Fibroblast of peridontal ligament (primary cell): ENCODE results near the gene ANOS1.
"Not testable (repeated sequence)": the region's sequence is repeated elsewhere in the genome, so short reads cannot be mapped to it uniquely, and the experiment has no call there.

Source experiments
- DNase-seq: peaks from one replicate; pipeline ENCODE4 v3.0.0-alpha.2; 2010; ENCODE audit errors: extremely low read depth

Gene ANOS1

DNA sequence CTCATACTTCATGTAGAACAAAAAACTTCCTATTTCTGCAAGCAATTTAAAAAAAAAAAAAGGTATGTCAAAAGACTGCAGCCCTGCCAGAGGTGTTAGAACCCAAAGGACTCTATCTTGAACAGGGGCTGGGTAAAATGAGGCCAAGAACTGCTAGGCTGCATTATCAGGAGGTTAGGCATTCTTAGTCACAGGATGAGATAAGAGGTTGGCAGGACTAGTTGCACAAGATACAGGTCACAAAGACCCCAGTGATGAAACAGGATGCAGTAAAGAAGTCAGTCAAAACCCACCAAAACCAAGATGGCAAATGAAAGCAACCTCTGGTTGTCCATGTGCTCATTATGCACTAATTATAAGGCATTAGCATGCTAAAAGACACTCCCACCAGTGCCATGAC, 104.1 kb downstream of the ANOS1 start:
- DNase-seq: no peak

DNA sequence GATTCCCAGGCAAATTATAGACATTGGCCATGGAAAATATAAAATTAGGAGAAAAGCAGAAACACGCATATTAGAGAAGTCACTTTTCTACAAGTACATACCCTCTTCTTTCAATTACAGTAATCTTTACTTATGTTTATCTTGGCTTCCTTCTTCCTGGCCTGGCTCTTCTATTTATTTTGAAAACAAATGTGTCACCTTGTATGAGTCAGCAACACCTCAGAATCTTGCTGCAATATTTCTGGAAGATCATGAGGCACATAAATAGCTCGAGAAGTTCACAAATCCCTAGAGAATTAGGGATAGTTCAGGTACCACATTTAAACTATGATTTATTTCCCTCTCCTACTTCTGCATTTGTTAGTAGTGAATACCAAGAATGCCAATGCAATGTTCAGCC, 124.6 kb downstream of the ANOS1 start:
- no peak for DNase-seq

DNA sequence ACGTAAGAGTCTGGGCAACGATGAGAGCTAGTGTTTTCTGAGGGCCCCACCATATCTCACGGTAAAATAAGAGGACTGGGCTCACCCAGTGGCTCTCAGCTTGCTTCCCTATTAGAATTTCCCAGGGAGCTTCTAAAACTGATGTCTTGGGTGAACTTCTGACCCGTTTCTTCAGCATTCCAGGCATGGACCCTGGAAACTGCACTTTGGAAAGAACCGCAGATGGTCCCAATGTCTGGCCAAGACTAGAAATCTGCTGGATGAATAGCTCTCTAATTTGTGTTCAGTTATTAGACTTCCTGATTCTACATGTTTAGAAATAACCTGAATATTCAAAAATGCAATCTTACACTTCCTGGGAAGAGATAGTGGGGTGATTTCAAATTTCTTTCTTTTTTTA, 127.8 kb downstream of the ANOS1 start:
- DNase-seq: no peak

DNA sequence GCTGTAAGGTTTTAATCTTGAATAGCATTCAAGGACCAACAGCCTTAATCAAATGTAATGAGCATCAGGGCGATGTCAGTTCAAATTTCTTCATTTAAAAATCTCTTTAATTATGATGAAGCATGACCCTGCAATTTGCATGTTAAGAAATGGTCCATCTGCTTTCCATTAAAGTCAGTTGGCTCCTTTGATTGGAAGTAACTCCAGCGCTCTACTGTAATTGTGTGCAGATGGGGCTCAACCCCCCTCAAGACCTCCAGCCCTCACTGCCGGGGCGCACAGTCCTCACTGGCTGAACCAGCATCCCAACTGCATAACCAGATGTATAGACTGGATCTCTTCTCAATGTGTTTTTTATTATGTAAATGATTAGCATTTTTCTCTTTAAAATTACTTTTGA, 140.4 kb downstream of the ANOS1 start:
- no peak for DNase-seq

DNA sequence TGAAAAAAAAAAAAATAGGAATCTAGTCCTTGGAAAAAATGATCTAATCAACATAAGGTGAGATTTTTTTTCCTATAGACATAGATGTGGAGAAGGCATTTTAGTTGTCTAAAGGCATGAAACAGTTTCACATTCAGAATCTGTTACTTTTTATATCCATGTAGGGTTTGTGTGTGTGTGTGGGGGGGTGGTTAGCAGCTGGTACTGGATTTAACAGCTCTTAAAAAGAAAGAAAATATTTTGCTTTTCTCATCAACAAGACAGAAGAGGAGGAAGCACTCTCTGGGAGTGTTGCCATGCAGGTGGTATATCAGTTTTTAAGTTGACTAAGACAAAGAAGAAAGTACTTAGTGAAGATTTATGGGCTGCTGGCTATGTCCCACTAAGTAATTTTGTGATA, 145.0 kb downstream of the ANOS1 start:
- DNase-seq: no peak

DNA sequence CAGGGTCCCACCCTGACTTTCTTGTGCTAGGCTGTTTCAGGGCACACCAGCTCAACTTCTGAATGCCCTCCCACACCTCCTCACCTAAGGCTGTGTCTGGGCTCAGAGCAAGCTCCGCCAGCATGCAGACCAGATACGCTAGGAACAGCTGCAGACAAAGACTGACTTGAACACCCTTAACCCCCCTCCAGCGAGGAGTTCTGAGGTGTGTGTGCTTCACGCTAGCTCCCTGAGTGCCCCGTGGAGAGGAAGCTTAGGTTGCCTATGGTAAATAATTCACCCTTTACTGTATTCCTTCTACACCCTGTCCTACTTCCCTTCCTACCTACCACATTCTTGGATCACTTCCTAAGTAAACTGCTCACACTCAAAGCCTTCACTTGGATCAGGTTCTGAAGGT, 152.3 kb downstream of the ANOS1 start:
- DNase-seq: no peak

DNA sequence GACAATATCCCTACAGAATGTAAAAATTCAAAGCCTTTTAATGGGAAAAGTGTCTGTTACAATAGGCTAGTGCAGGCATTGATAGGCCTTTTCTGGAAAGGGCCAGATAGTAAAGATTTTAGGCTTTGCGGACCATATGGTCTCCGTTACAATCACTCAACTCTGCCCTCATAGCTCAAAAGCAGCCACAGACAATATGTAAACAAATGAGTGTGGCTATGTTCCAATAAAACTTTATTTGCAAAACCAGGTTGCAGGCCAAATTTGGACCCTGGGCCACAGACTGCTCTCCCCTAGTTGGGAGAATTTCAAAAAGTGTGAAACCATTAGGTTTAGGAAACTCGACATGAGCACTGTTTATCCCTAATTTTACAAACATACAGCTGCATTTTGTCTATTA, 155.1 kb downstream of the ANOS1 start:
- no peak for DNase-seq

DNA sequence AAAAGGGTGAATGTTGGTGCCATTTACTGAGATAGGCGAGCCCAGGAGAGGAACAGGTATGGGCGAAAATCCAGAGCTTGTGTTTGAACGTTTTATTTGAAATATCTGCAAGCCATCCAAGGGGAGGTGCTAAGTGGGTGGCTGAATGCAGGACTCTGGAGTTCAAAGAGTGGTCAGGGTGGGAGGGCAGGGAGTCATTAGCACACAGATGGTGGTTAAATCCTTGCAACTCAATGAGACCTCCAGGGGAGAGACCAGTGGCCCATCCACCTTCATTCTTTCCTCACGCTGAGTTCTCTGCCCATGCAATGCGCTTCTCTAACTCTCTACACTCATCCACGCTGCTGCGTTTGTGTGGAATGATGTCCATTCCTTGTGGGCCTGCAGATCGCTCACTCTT, 166.2 kb downstream of the ANOS1 start:
- no peak for DNase-seq

DNA sequence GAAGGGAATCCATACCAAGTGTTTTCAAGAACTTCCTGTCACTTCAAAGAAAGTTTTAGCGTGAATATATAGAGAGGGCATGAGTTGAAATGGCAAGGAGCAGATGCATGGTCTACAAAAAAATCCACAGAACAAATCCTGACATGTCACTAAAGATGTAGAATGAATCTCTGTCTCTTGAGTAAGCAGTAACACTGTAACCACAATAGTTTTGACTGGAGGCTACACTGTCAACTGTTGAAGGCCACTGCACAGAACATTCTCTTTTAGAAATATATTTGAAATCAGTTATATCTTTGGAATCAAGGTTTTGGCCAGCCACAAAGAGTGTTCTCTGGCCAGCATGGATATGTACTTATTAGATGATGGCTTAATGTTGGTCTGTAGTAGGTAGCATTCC, 183.5 kb downstream of the ANOS1 start:
- DNase-seq: no peak

DNA sequence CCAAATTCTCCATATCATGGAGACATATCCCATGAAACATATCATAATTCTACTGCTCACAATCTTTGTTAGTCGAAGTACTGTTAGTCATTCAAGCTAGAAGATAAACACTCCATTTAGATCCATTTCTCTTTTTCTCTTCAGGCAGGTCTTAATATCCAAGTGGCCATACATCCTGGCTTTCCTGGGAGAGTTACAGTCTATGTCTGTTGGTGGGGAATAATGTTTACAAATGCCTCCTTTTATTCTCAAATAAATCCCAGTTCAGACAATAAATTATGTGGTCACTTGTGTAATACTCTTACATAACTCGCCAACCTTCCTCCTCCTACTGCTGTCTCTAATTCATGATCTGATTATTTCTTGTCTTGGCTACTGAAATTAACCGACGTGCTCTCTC, 185.2 kb downstream of the ANOS1 start:
- no peak for DNase-seq

DNA sequence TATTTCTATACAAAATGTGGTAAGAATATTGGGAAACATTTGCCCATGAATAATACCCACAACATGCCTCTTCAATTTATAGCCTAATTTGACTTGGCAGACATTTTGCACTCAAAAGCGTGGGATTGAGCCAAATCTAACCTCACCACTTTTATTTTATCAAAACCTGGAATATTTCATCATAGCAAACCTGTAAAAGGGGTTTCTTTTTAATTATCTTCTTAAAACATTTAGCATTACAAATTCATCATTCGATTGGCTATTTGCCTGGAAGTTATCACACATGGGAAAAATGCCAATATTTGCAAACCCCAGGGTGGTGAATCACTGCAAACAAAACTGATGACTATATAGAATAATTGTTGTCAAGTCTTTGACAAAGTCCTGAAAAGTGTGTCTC, 211.1 kb downstream of the ANOS1 start:
- no peak for DNase-seq

DNA sequence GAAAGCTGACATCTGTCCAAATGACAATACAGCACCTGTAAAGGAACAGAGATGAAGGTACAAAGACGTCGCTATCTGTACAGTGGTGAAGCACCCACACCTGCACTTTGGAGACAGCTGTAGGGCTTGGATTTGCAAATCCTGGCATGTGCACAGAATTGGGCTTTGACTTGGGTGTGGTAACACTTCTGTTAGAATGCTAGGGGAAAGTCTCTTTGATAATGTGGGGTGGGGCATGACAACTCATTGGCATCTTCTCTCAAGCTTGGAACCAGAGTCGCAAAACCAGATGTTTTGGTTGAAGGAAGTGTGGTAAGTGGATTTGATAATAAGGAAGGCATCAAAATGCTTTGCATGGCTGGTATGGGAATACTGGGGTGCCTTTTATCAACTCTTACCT, 211.8 kb downstream of the ANOS1 start:
- no peak for DNase-seq

DNA sequence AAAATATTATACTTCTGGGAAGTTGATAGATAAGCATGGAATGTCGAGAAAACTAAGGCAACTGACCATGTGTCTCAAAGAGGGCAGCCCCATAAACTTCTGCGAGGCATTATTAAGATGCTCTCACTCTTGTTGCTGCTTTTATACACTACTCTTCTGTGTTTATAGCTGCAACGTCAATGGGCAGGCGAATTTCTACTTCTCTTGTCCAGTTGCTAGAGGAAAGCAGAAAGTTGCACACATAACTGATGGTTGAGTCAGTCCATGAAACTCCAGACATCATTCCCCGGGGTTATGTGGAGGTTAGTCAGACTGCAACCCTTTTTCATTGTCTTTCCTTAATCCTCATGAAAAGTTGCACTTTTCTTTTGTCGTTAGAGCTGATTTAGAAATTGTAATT, 227.5 kb downstream of the ANOS1 start:
- no peak for DNase-seq

DNA sequence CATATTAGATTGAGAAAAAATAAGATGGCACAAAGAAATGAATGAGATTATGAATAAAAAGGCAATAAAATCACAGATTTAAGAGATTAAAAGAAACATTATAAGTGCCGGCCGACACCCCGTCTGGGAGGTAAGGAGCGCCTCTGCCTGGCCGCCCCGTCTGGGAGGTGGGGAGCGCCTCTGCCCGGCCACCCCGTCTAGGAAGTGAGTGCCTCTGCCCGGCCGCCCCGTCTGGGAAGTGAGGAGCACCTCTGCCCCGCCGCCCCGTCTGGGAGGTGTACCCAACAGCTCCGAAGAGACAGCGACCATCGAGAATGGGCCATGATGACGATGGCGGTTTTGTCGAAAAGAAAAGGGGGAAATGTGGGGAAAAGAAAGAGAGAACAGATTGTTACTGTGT, 229.8 kb downstream of the ANOS1 start:
- DNase-seq: not testable (repeated sequence)

DNA sequence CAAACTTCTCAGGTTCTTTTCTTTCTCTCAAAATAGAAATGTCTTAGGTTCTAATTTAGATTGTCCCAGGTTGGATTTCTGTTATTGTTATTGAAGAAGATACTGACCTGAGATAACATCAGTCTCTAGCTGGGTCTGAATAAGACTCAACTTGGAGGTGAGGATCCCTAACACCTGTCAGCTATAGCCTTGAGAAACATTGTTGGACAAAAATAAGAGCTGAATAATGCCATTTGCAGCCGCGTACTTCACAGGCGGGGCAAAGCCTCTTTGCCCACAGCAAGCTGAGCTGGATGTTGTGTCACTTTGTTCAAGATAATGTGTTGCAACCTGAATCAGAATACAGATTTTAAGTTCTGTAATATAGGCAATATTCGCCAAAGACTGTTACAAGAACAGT, 231.7 kb downstream of the ANOS1 start:
- DNase-seq: no peak

DNA sequence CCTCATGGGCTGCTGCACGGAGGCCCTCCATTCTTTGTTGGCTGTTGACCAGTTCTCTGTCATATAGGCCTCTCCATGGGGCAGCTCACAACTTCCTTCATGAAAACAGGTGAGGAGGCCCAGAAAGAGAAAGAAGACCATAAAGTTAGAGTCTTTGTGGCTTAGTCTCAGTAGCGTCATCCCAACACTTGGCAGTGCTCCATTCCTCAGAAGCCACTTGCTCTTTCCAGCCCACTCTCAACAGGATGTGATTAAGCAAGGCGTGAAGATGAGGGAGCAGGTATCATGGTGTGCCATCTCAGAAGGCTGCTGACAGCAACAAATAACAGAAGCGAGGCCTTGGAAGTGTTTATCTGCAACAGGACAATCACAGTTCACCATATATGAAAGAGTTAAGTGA, 236.9 kb downstream of the ANOS1 start:
- DNase-seq: not testable (repeated sequence)

DNA sequence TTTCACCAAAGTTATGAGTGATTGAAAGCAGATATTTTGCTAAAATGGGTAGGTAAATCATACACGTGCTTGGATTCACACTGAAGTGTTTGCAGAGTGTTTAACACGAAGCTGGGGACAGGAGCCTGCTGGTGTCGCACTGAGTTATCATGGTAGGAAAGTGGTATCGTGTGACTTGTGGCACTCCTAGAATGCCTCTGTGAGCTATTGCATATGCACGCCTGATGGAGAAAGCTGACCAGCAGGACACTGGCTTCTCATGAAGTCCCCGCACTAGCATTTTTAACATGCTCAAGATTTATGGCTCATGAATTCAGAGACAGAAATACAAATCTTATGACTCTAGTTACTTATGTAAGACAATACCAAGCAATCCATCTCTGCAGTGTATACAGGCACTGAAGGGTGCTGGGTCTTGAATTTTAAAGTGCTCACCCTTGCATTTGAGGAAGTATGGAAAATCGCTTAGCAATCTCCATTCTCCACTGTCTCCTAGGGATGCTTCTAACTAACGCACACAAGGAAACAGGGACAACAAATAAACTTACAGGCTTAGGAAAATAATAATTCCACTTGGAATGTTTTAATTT, 247.5 kb downstream of the ANOS1 start:
- DNase-seq: no peak
